Fibroblast of gingiva (primary cell): ENCODE measurements around the gene CPPED1.

Source experiments
- DNase-seq: peaks from one replicate; pipeline ENCODE4 v3.0.0-alpha.2; 2011; ENCODE audit warnings: low read depth

The CPPED1 gene

DNA sequence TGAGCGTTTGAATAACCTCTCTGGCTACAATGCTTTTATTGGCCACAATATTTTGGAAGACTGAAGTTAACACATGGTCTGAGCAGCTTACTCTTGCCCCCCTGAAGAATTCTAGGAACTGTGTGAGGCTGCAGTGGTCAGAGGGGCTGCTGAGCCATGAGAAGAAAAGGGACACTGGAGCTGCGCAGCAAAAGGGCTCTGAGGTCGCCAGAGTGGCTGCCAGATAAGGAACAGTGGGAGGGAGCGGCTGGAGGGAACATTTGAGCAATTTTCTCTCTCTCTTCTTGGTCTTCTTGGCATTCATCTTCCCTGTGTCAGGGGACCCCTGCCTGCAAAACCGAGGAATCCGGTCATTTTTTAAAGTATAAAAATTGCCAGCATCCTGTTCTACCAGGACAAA is 66.1 kb downstream of the CPPED1 start:
- DNase-seq: no peak

DNA sequence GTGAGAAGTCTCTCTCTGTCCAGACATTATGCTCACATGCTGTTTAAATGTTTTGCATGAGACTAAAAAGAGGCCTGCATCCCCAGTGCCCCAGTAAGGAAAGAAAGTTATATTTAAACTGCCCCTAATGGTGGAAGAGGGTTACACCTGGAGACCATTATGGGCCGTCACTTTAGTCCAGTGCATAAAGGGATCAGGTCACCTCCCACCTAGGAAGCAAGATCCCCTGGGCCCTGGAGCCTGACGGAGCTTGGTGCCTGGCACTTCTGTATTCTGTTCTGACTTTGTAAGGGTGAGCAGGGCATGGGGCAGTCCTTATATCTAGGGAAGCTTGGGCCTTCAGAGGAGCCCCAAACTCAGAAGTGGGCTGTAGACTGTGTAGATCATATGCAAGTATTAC is 67.9 kb downstream of the CPPED1 start:
- DNase-seq: no peak

DNA sequence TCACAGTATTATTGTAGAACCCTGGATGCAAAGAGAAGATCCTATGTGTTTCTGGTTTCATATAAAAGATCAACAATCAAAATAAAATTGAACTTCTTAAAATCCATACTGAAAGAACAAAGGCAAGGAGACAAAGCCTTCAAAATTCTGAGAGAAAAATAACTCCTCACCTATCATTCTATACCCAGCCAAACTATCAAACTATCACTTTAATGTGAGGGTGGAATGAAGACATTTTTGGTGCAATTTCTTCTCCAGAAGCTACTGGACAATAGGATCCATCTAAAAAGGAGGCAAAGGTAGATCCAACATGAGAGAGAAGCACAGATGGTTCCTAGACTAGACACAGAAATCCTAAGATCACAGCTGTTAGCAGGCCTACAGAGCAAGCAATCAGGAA is 71.1 kb downstream of the CPPED1 start:
- DNase-seq: no peak

DNA sequence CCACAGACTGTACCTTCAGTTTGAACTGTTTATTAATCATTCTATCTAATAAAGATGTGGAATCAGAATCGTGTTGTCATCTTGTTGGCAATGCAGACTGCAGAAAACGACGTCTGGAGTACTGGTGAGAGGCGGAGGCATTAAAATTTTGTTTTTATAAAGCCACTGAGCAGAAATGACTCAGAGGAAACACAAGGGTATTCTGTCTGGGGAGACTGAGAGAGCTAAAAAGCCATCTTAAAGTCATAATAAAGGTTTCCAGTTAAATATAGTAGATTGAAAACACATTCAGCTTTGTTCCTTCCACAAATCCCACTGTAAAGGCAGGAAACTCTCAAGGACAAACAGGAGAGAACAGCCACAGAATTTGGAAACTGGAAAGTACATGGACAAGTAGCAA is 74.2 kb downstream of the CPPED1 start:
- peak; percentile 61 for DNase-seq

DNA sequence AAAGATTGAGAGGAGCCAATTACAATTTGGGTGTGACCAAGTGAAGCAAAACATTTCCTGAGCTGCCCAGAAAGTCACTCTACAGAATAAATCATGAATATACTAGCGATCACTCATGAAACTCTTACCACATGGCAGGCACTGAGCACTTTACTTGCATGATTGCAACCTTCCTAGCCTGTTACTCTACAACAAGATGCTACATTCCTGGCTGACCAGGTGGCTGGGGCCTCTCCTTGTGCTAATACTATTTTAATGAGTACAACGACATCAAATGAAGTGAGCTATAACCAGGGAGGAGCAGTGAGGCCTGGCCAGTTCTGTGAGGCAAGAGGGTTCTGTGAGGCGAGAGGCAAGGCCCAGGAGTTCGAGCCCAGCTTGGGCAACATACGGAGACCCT is 75.2 kb downstream of the CPPED1 start:
- no peak for DNase-seq

DNA sequence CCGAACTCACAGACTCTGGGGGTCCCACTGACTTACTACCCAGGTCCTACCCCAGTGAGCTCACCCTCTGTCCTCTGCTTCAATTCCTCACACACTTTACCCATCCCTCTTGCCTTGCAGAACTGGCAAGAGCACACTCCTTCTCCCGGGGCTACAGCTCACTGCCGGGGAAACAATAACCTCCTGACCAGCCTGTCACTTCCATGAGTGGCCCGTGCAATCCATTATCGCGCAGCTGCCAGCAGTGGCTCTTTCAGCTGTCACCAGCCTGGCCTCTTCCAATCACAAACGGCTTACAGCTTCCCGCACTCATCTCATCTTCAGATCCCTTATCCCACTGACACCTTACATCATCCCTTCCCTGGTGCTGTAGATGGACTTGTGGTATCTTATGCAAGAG is 79.5 kb downstream of the CPPED1 start:
- no peak for DNase-seq

DNA sequence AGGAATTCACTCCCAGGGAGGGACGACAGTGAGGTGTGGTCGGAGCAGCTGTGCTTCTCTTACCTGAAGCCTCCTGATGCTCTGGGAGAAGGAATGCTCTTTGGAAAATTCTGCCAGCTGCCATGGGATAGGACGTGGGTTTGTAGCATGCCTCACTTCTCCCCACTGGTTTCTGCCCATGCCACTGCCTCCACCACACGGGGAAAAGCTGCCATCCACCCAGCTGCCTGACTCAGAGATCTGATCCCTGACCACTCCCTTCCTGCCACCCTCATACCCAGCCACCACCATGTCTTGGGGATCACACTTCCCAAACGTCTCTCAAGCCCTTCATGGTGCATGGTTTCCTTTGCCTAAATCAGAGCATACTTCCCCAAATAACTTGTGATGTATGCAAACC is 80.0 kb downstream of the CPPED1 start:
- no peak for DNase-seq

DNA sequence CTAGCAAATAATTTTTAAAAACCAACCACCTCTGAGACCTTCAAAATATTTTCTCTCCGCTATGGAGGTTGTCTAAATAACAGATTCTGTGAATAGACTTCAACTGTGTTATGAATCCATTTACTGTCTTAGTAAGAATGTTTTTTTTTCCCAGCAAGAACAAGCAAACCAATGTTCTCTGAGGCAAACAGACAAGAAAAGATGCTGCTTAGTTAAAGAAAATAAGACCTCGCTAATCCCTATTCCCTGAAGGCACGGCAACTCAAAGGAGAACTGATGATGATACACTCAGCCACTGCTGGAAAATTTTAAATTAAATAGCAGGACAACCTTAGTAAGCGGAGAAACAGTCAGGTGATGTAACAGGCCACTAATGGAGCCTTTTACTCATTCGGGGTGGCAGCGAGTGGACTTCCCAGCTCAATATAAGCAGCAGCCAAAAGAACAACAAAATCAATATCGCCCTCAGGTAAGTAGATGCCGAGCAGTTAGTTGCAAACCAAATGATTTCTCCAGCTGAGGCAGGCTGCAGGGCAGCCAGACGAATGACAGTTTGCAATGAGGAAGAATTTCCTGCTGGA is 81.8 kb downstream of the CPPED1 start:
- DNase-seq: no peak

DNA sequence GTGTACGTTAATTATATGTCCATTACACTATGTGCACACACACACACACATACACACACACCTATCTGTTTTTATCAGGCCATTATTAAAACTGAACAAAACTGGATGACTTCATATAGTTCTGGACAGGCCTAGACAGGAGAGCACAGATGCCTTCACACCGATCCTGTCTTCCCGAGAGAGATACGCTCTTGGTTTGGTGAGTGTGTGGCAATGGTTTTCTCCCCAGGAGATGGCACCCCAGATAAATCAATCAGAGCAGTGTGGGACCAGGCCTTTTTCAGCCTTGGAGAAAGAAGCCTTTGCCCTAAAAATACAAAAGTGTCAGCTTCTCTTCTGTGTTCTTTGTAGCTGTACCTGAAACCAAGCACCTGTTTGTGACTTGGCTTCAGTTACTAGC is 83.7 kb downstream of the CPPED1 start:
- no peak for DNase-seq

DNA sequence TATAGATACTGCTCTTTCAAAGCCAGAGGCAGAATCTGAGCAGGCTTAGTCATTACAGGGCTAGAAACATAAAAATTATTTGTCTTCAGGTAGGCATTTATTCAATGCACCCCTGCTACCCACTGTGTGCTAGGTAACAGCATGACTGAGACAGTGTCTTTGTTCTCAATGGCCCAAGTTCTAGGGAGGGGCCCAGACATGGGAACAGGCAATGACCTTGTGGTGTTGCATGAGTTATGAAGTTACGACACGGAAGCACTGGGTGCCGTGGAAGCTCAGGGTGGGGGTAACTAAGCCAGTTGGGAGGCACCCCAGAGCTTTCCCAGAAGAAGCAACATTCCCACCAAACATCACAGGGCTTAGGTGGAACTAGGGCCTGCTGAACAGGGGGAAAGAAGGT is 87.0 kb downstream of the CPPED1 start:
- DNase-seq: no peak

DNA sequence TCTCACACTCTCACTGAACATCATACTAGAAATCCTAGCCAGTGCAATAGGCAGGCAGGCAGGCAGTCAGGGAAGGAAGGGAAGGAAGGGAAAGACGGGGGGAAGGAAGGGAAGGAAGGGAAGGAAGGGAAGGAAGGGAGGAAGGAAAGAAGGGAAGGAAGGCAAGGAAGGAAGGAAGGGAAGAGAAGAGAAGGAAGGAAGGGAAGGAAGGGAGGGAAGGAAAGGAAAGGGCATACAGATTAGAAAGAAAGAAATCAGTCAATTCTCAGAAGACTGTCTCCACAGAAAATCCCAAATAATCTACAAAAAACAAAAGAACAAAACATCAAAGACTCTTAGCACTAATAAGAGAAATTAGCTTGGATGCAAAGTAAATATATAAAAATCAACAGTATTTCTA is 93.9 kb downstream of the CPPED1 start:
- DNase-seq: no peak

DNA sequence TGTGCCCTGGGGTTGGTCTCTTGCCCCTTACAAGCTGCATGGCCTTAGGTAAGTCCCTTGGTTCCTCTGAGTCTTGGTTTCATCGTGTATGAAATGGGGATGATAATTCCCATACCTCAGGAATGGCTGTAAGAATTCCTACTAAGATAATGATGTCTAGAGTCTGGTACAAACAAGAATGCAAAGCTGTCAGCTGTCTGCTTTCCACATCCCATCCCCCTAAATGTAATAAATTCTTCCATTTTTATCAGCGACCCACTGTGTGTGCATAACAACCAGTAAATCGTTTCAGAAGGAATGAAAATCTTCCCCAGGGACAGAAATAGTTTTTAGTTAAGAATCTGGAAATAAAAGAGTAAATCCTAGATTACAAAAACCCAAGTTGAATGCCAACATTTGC is 95.4 kb downstream of the CPPED1 start:
- DNase-seq: no peak

DNA sequence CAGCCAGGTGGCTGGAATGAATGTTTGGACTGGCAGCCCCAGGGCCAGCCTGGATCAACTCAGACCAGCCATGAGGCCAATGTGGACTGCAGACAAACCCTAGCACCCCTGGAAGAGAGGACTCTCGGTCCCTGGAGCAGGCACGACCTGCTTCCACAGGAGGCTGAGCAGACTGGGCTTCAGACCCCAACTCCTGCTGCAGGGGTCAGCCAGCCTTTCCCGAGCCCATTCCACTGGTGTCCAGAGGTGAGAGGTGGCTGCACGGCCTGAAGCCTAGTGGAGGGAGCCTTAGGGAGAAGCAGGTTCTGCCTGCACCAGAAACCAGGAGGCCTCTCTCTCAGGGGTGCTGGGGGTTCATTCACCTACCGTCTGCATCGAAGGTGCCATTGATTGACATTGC is 97.1 kb downstream of the CPPED1 start:
- no peak for DNase-seq

DNA sequence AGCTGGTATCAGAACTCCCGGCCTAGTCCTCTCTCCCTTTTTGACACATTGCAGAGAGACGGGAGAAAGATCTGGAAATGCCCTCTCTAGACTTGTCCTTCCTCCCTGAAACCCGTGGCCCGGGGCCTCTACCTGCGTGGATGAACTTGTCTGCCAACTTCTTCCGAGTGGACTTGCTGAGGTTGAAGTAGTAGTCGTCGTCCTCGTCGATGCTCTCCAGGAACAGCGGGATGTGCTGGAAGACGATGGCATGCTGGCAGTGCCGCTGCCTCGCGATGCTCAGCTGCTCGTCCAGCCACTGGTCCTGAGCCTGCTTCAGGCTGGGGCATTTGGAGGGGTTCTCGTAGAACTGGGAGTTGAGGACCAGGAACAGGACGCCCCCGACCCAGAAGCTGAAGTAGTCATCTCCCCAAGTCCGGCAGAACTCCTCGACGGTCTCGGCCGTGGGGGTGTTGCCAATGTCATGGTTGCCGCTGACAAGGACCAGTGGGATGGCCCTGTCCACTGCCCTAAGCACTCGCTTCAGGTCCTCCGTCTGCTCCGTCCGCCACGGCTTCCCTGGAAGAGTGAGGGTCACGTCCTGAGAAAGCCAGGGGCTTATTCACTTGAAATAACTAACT is 99.1 kb downstream of the CPPED1 start:
- no peak for DNase-seq

DNA sequence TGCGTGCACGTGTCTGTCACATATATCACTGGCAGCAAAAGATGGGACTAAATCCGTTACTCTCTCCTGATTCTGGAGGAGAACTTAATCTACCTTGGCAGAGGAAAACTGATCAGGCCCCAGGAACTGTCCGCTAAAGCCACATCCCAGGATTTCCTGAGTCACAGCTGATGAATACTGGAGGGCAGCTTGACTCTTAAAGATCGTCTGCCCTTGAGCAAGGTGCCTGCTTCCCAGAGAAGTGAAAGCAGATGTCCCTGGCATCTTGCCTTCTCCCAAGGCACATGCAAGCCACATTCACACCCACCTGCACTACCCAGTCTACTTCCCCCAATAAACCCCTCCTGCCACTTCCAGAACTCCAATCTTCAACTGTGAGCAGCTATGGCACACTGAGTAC is 99.8 kb downstream of the CPPED1 start:
- peak; percentile 24 for DNase-seq

DNA sequence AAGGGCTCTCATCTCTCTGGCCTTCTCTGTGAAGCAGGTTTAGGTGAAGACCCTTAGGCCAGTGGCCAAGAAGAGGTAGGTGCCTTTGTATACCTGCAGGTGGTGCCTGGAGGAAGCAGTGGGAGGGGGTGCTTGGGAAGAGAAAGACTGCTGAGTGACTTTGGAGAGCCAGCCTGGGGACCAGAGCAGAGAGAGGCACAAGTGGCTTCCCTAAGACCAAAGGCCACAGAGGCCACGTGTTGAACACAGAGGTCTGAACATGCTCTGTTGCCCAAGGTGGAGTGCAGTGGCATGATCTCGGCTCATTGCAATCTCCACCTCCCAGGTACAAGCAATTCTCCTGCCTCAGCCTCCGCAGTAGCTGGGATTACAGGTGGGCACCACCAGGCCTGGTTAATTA is 103.5 kb downstream of the CPPED1 start:
- DNase-seq: no peak

DNA sequence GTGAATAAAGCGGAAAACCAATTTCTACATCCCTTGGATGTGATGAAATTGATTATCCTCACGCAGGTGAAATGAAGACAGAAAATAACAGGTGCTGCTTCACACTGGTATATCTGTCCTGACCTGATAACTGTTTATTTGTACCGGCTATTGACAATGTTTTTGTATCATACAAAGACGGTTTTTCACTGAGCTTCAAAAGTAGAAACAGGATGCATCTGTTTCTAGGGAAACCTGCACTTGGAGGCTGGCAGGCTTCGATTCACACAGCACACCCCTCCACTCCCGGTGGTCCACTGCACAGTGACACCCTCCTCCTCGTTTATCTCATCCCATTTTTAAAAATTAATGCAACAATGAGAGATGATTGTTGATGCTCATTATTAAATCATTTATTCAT is 104.5 kb downstream of the CPPED1 start:
- DNase-seq: no peak

DNA sequence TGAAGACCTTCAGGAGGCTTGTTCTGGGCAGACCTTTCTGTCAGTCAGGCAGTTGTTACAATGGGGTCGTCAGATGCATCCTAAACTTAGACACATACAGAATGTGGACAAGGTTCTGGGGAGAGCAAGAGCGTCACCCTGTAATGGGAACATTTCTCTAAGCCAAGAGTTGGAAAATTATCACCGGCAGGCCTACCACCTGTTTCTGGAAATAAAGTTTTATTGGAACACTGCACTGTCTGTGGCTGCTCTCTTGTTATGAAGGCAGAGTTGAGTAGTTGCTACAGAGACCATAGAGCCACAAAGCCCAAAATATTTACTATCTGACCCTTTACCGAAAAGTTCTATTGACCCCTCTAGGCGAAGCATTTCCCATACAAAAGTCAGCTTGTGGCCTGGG is 106.2 kb downstream of the CPPED1 start:
- no peak for DNase-seq

DNA sequence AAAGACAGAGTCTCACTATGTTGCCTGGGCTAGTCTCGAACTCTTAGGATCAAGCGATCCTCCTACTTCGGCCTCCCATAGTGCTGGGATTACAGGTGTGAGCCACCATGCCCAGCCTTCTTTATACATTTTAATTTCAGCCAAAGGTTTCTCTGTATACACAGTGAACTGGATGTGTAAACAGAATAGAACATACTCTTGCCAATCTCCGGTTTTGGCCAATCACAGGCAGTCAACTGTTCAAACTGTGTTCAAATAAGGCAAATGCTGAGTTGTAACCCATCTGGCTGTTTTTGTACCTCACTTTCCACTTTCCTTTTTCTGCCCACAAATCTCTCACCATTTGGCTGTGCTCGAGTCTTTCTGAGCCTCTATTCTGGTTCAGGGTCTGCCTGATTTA is 108.2 kb downstream of the CPPED1 start:
- DNase-seq: no peak

DNA sequence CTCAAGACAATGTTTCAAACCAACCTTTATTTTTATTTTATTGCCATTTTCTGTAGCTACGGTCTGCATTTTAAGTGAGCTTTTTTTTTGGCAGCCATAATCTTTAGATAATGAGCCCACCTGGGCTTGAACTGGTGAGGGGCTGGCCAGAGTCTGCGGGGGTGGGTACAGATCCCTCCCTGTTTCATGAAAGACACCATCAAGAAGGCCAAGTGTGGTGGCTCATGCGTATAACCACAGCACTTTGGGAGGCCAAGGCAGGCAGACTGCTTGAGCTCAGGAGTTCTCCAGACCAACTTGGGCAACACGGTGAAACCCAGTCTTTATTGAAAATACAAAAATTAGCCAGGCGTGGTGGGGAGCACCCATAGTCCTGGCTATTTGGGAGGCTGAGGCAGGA is 113.7 kb downstream of the CPPED1 start:
- no peak for DNase-seq

DNA sequence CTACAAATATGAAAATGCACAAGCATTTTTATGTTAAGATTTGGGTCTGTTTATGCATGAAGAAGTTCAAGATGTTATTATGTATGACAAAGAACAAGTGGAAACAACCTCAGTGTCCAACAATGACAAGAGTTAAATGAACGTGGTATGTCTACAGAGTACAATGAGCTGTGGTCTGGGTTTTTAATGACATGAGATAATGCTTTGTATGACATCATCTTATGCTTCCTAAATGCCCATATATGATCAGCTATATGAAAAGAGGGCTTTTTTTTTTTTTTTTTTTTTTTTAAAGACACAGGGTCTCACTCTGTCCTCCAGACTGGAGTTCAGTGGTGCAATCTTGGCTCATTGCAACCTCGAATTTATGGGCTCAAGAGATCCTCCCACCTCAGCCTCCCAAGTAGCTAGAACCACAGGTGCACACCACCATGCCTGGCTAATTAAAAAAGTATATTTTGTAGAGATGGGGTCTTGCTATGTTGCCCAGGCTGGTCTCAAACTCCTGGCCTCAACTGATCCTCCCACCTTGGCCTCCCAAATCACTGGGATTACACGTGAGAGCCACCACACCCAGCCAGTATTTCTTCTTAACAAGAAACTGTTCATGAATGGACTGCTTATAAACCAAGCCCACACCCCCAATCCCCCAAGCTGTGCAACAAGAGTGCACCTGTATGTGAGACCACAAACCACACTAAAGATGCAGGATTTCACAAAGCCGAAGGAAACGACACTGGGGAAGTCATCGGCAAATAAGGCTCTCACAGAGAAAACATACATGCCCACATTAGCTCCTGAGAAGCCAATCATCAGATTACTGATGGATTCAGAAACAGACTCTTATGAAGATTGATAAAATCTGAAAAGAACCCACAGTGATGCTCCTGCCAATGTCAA is 114.5 kb downstream of the CPPED1 start:
- DNase-seq: no peak

DNA sequence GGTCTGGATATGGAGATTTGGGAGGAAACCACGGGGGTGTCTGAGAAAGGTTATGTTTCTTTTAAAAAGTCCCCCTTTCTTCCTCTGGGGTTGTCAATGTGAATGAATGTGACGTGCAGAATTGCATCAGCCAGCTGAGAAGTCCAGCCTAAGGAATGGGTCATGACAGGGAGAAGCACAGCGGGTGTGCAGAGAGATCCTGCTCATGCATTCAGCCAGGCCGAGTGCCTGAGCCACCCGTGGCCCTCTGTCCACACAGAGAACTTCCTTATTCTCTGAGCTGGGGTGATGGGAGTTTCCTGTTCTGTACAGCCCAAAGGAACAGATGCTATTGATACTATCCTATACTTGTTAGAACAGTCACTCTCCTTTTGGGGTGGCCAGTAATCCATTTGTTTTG is 117.9 kb downstream of the CPPED1 start:
- DNase-seq: no peak

DNA sequence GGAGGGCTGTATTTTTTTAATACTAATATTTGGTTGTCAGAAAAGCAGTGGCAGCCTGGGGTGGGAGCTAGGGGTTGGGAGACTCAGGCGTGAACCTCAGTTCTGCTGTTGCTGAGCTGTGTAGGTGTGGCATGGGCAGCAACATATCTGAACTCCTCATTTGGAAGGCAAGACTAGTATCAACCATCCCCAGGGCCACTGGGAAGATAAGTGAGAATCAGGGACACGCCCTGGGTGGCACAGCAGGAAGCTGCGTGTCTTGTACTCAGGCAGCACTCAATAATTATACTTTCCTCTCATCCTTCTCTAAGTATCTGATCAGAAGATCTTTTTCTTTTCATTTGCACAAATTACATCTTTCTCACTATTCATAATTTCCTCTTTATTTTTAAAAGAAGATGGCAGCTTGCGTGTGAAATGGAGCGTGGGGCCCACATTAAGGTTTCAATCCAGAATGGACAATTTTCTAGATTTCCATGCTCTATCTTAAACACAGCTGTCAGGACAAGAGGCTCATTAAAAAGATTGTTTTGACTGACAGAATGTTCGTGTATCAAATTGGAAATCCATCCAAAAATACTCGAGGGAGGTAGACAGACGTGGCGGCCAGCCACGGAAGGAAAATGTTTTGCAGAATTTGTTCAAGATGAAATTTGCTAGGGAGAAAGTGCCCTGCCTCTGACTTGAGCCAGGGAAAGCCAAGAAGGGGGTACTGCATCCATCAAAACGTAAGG is 121.1 kb downstream of the CPPED1 start:
- DNase-seq: no peak
